Hair follicle dermal papilla cell (primary cell): ENCODE data around the gene NAE1. TPM values are rescaled to one million over a fixed set of nuclear protein-coding genes. Genes with fewer than 3 reads are reported as not detected.

Experiments
- total RNA-seq: library from RNA; depleted of rRNA; stranded (reverse); fragments of >200 nt; gene quantifications from 2 replicates; pipeline ENCODE4 v1.2.3, GENCODE V29; 2012

The NAE1 gene
- total RNA-seq = 45.6 and 46.0 TPM in 2 replicates

GRCh38 chr16:66830422-66831404, at the start of gene NAE1:
TSS of gene NAE1 (minus strand) at chr16:66830976. CDS start at chr16:66830899, 77 bp downstream.

GRCh38 chr16:66844342-66845079, 13.7 kb upstream of the NAE1 start, which contains the start of gene CA7:
TSS of gene CA7 (plus strand) at chr16:66844414. CDS start at chr16:66844488, 74 bp downstream.

GRCh38 chr16:66801320-66802105, 29.3 kb downstream of the NAE1 start, which contains the start of gene TERB1:
TSS of gene TERB1 (minus strand) at chr16:66801584. CDS start at chr16:66796798, 4,786 bp downstream.

Other genes starting within 250 kb of the NAE1 start
- gene CMTM3, start 226.3 kb downstream of the NAE1 start, total RNA-seq = 35.6 and 40.9 TPM in 2 replicates
- 29.4 and 37.0 TPM in 2 replicates for gene CMTM4, start 134.2 kb downstream of the NAE1 start, total RNA-seq
- gene DYNC1LI2, start 79.4 kb downstream of the NAE1 start, total RNA-seq = 153 and 180 TPM in 2 replicates
- 0.12 and 0.16 TPM in 2 replicates for gene TERB1, start 29.4 kb downstream of the NAE1 start, total RNA-seq
- not detected in 2 replicates for gene CA7, start 13.4 kb upstream of the NAE1 start, total RNA-seq
- 12.8 and 17.8 TPM in 2 replicates for gene PDP2, start 49.5 kb upstream of the NAE1 start, total RNA-seq
- gene CDH16, start 87.9 kb upstream of the NAE1 start, total RNA-seq = not detected in 2 replicates
- gene RRAD, start 94.6 kb upstream of the NAE1 start, total RNA-seq = 10.9 and 23.2 TPM in 2 replicates
- gene CIAO2B, start 103.4 kb upstream of the NAE1 start, total RNA-seq = 67.7 and 98.0 TPM in 2 replicates
- gene CES2, start 104.5 kb upstream of the NAE1 start, total RNA-seq = 47.5 and 50.9 TPM in 2 replicates
- gene CES3, start 130.3 kb upstream of the NAE1 start, total RNA-seq = 0.12 and 0.16 TPM in 2 replicates
- 6.8 and 7.5 TPM in 2 replicates for gene CES4A, start 157.6 kb upstream of the NAE1 start, total RNA-seq
- 42.9 and 47.7 TPM in 2 replicates for gene CBFB, start 198.2 kb upstream of the NAE1 start, total RNA-seq